ENCODE results near the gene PCBP3. TPM values are rescaled to one million over a fixed set of nuclear protein-coding genes. Genes with fewer than 3 reads are reported as not detected.

PCBP3 gene
- total RNA-seq, 1 experiment from 2014 or later: 3.7 TPM

DNA sequence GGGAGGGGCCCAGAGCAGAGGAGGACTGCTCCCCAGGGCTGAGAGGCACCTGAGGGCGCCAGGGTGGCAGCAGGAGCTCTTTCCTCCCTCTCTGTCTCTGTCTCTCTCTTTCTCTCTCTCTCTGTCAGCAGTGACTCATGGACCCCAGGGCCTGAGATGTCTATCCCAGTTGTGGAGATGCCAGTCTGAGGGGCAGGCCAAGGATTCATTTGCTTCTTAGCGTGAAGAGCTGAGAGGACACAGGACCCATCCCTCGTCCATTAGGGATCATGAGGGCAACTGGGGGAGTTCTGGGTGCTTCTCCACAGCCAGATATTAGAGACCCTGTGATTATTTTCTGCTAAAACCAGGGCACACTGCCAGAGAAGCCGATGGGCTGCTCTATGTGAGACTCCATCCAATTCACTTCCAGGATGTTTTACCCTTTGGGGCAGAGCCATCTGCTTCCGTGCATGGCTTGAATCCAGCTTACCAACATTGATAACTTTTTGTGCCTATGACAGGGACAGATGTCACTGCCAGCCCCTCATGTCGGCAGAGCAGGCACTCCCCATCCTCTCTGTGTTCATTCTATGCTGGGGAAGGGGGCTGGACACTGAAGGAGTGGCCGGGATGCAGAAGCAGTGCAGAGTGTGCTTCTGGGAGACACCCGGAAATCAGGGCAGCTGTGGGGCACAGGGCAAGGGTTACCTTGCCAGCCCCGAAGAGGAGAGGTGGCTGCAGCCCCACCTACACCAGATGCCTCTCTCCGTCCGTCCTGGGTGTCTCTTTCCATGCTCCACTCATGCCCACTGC, 4.1 kb upstream of the PCBP3 start:
- no peak overlapping the region for H3K4me3 Mint-ChIP-seq (ENCODE audit: unreplicated experiment)
- H3K27ac Mint-ChIP-seq (ENCODE audit: low read depth, unreplicated experiment): no peak overlapping the region
- peak; percentile 29 for DNase-seq (ENCODE audit: unreplicated experiment)

DNA sequence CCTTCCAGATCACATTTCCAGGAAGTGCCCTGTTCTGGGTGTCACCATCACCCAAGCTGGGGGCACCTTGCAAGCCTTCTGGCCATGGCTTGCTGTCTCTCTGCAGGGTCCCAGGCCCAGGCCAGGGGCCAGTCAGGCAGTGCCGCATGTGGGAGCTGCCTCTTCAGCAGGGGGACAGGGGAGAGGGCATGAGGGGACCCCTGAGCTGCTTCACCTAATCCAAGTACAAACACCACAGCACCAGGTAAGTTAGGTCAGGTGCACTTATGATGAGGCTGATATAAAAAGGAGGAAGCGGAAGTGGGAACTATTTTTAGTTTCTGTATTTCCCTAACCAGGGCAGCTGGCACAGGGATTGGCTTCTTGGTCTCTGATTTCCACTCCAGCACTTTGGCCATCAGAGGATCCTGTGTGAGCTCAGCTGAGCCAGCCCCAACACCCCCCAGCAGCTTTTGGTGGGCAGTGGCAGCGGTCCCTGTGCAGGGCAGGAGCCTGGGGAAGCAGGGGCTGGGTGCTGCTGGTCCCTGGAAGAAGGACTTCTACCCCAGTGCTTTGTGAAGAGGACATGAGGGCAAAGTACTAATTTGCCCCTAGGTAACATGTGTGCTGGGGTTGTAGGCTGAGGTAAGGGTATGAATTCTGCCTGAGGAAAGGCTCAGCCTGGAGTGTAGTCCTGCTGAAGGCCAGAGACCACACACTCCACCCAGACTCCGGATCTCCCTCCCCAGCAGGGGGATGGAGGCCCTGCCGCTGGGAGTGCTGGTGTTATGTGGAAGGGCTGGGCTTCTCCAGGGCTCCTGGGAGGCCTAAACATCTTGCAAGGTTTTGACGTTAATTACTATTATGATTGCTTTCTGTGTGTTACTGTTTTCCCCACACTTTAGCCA, 3.3 kb upstream of the PCBP3 start:
- ChIA-PET POLR2A (interaction anchor here (1.4 kb wide), 2 partner anchors 15 to 59 kb away, joined by 5 to 6 read pairs; no protein-coding TSS in a partner anchor), CTCF (interaction anchor here (0.9 kb wide), 1 partner anchor 282 kb away, joined by 3 read pairs; no protein-coding TSS in a partner anchor)
- no peaks in the 10 kb centered on the region for H3K36me3 Mint-ChIP-seq (ENCODE audit: insufficient read depth, unreplicated experiment)
- H3K27me3 Mint-ChIP-seq (ENCODE audit: insufficient read depth, unreplicated experiment): no peaks in the 10 kb centered on the region
- no peaks in the 10 kb centered on the region for H3K9me3 Mint-ChIP-seq (ENCODE audit: unreplicated experiment)
- H3K27ac Mint-ChIP-seq (ENCODE audit: low read depth, unreplicated experiment): no peak overlapping the region
- no peak for TF ChIP-seq CTCF (IDR thresholded peaks at IDR 0.05; ENCODE audit: unreplicated experiment)
- no peak for DNase-seq (ENCODE audit: unreplicated experiment)
- H3K4me3 Mint-ChIP-seq (ENCODE audit: unreplicated experiment): no peak overlapping the region
- intact Hi-C loops (cut with micrococcal nuclease): loop anchor here (5.0 kb wide), 1 partner anchor 107 kb away; no protein-coding TSS in a partner anchor
- BruUV-seq (replicated peaks): no TSS peak
- no peaks in the 10 kb centered on the region for H3K4me1 Mint-ChIP-seq (ENCODE audit: insufficient read depth, unreplicated experiment)

More for the DNA sequence above, 4.1 kb upstream of the PCBP3 start:
- Mint-ChIP-seq H3K27me3 (ENCODE audit: insufficient read depth, unreplicated experiment) (no peaks in the 10 kb centered on the region), H3K9me3 (ENCODE audit: unreplicated experiment) (no peaks in the 10 kb centered on the region), H3K4me1 (ENCODE audit: insufficient read depth, unreplicated experiment) (no peaks in the 10 kb centered on the region), H3K36me3 (ENCODE audit: insufficient read depth, unreplicated experiment) (no peaks in the 10 kb centered on the region)
- ChIA-PET POLR2A (interaction anchor here (1.4 kb wide), 1 partner anchor 15 kb away, joined by 6 read pairs; no protein-coding TSS in a partner anchor), CTCF (interaction anchor here (0.5 to 1.3 kb wide), 3 partner anchors 33 to 83 kb away, joined by 3 to 4 read pairs (median 4); no protein-coding TSS in a partner anchor)
- intact Hi-C loops (cut with micrococcal nuclease): no loop called here
- BruUV-seq (replicated peaks): no TSS peak
- no peak for TF ChIP-seq CTCF (IDR thresholded peaks at IDR 0.05; ENCODE audit: unreplicated experiment)

GRCh38 chr21:45640888-45641479, 2.5 kb upstream of the PCBP3 start:
- H3K4me1 Mint-ChIP-seq (ENCODE audit: insufficient read depth, unreplicated experiment): peaks cover 5% of the 10 kb centered on the region
- CTCF ChIA-PET: interaction anchor here (0.6 to 0.9 kb wide), 2 partner anchors 177 to 282 kb away, joined by 3 to 4 read pairs; no protein-coding TSS in a partner anchor
- H3K27ac Mint-ChIP-seq (ENCODE audit: low read depth, unreplicated experiment): no peak overlapping the region
- TF ChIP-seq CTCF (IDR thresholded peaks at IDR 0.05; ENCODE audit: unreplicated experiment): no peak
- BruUV-seq (replicated peaks): no TSS peak
- H3K36me3 Mint-ChIP-seq (ENCODE audit: insufficient read depth, unreplicated experiment): no peaks in the 10 kb centered on the region
- DNase-seq (ENCODE audit: unreplicated experiment): peak; percentile 28
- no peak overlapping the region for H3K4me3 Mint-ChIP-seq (ENCODE audit: unreplicated experiment)
- no peaks in the 10 kb centered on the region for H3K27me3 Mint-ChIP-seq (ENCODE audit: insufficient read depth, unreplicated experiment)
- intact Hi-C loops (cut with micrococcal nuclease): loop anchor here (5.0 kb wide), 1 partner anchor 106 kb away; no protein-coding TSS in a partner anchor
- POLR2A ChIA-PET: interaction anchor here (1.4 kb wide), 1 partner anchor 58 kb away, joined by 5 read pairs; no protein-coding TSS in a partner anchor
- no peaks in the 10 kb centered on the region for H3K9me3 Mint-ChIP-seq (ENCODE audit: unreplicated experiment)
